ENCODE measurements around the gene P4HA1.
"Not testable (repeated sequence)": the region's sequence is repeated elsewhere in the genome, so short reads cannot be mapped to it uniquely, and the experiment has no call there.

The P4HA1 gene

DNA sequence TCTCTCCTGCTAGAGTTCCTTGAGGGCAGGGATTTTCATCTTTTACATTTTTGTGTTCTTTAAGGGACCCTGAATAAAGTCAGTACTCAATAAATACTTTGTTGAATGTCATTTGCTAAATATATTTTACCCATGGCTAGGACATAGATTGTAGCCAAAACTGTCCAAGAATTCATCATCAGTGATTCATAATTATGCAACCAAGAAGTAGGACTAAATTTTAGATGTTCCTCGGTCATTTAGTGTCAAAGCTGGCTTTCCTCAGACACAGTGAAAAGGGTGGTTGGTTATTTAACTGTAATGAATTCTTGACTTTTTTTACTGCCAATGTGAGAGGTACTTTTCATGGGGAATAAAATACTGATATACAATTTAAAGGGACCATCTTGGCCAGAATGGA, 16.9 kb upstream of the P4HA1 start:
- H3K9ac ChIP-seq (ENCODE audit: low read length) = no peak overlapping the region
- H3K4me1 ChIP-seq (ENCODE audit: control insufficient read depth, insufficient read depth, low read length) = peaks cover 5% of the 10 kb centered on the region
- no peaks in the 10 kb centered on the region for H3K27me3 ChIP-seq (ENCODE audit: control insufficient read depth, insufficient read depth, low read length)
- H3K36me3 ChIP-seq (ENCODE audit: control insufficient read depth, insufficient read depth, low read length) = no peaks in the 10 kb centered on the region
- no peaks in the 10 kb centered on the region for H3K9me3 ChIP-seq (ENCODE audit: control insufficient read depth, low read length)
- H3K4me3 ChIP-seq (ENCODE audit: low read length) = no peak overlapping the region

DNA sequence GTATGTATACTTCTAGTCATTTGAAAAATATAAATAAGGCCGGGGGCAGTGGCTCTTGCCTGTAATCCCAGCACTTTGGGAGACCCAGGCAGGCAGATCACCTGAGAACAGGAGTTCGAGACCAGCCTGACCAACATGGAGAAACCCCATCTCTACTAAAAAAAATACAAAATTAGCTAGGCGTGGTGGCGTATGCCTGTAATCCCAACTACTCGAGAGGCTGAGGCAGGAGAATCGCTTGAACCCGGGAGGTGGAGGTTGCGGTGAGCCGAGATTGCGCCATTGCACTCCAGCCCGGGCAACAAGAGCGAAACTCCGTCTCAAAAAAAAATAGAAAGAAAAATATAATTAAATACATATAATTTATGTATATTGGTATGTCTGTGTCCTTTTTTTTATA, 15.4 kb upstream of the P4HA1 start:
- H3K9ac ChIP-seq (ENCODE audit: low read length); H3K27me3 ChIP-seq (ENCODE audit: control insufficient read depth, insufficient read depth, low read length); H3K36me3 ChIP-seq (ENCODE audit: control insufficient read depth, insufficient read depth, low read length); H3K4me3 ChIP-seq (ENCODE audit: low read length); H3K9me3 ChIP-seq (ENCODE audit: control insufficient read depth, low read length); H3K4me1 ChIP-seq (ENCODE audit: control insufficient read depth, insufficient read depth, low read length): not testable (repeated sequence)

DNA sequence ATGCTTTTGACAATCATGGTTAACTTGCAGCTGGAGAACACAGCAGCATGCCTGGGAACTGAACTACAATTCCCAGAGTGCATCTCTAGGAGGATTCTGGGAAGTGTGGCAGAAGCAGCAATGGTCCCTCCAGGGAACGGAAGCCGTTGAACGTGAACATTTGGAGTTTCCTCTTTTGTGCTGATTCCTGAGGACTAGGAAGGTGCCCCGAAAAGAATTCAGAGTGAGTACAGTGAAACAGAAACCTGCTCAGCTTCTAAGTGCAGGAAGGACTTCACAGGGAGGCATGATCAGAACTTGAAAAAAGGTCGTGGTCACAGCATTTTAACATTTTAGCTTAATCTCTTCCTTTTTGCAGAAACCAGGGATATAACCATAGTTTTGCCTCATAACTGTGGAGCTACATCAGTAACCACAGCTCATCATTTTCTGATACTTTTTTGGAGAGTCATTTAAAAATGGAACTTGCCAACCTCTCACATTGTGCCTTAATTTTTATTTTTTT, 13.7 kb upstream of the P4HA1 start, which contains the start of gene NUDT13:
TSS of gene NUDT13 (plus strand) at position 111 of the 505 bp plus-strand sequence. CDS start 3,911 bp downstream, outside the sequence.
- peak within 1 kb of the TSS; percentile 79 for H3K9ac ChIP-seq (ENCODE audit: low read length)
- H3K9me3 ChIP-seq (ENCODE audit: control insufficient read depth, low read length) = no peaks in the 10 kb centered on the region
- H3K4me1 ChIP-seq (ENCODE audit: control insufficient read depth, insufficient read depth, low read length) = peaks cover 5% of the 10 kb centered on the region
- no peaks in the 10 kb centered on the region for H3K27me3 ChIP-seq (ENCODE audit: control insufficient read depth, insufficient read depth, low read length)
- no peaks in the 10 kb centered on the region for H3K36me3 ChIP-seq (ENCODE audit: control insufficient read depth, insufficient read depth, low read length)
- H3K4me3 ChIP-seq (ENCODE audit: low read length) = peak within 1 kb of the TSS; percentile 40

DNA sequence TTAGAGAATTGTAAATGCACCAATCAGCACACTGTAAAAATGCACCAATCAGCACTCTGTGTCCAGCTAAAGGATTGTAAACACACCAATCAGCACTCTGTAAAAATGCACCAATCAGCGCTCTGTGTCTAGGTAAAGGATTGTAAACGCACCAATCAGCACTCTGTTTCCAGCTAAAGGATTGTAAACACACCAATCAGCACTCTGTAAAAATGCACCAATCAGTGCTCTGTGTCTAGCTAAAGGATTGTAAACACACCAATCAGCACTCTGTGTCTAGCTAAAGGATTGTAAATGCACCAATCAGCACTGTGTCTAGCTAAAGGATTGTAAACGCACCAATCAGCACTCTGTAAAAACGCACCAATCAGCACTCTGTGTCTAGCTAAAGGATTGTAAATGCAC, 12.6 kb upstream of the P4HA1 start:
- H3K4me1 ChIP-seq (ENCODE audit: control insufficient read depth, insufficient read depth, low read length); H3K9ac ChIP-seq (ENCODE audit: low read length); H3K4me3 ChIP-seq (ENCODE audit: low read length); H3K36me3 ChIP-seq (ENCODE audit: control insufficient read depth, insufficient read depth, low read length); H3K27me3 ChIP-seq (ENCODE audit: control insufficient read depth, insufficient read depth, low read length); H3K9me3 ChIP-seq (ENCODE audit: control insufficient read depth, low read length): not testable (repeated sequence)

DNA sequence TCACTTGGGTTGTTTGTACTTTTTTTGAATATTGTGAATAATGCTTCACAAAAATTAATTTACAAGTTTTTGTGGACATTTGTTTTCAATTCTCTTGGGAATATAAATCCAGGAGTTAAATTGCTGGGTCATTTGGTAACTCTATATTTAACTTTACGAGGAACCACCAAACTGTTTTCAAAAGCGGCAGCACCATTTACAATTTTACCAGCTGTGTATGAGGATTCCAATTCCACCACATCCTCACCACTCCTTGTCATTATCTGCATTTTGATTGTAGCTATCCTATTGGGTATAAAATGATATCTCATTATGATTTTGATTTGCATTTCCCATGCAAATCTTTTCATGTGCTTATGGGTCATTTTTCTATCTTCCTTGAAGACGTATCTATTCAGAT, 9.6 kb upstream of the P4HA1 start:
- H3K27me3 ChIP-seq (ENCODE audit: control insufficient read depth, insufficient read depth, low read length) = no peaks in the 10 kb centered on the region
- no peaks in the 10 kb centered on the region for H3K9me3 ChIP-seq (ENCODE audit: control insufficient read depth, low read length)
- H3K9ac ChIP-seq (ENCODE audit: low read length) = no peak overlapping the region
- peaks cover 4% of the 10 kb centered on the region for H3K4me1 ChIP-seq (ENCODE audit: control insufficient read depth, insufficient read depth, low read length)
- H3K36me3 ChIP-seq (ENCODE audit: control insufficient read depth, insufficient read depth, low read length) = no peaks in the 10 kb centered on the region
- no peak overlapping the region for H3K4me3 ChIP-seq (ENCODE audit: low read length)

DNA sequence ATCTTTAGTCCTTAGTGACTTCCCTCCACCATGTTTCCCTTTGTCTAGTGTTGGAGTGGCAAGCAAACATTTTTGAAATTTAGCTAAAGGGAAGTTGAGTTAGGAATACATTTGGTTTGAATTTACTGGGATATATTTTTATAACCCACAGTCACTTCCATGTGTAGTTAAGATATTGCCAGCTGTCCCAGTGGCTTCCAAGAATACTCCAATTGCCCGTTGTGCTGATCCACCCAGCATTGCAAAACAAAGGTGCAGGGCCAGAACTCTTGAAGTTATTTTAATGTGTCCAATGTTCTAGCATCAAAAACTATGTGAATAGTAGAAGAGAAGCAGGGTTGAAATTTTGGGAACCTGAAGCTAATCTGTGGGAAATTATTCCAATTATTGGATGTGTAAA, 2.5 kb upstream of the P4HA1 start:
- H3K4me1 ChIP-seq (ENCODE audit: control insufficient read depth, insufficient read depth, low read length) = no peaks in the 10 kb centered on the region
- no peaks in the 10 kb centered on the region for H3K36me3 ChIP-seq (ENCODE audit: control insufficient read depth, insufficient read depth, low read length)
- H3K4me3 ChIP-seq (ENCODE audit: low read length) = no peak overlapping the region
- H3K9me3 ChIP-seq (ENCODE audit: control insufficient read depth, low read length) = no peaks in the 10 kb centered on the region
- no peak overlapping the region for H3K9ac ChIP-seq (ENCODE audit: low read length)
- H3K27me3 ChIP-seq (ENCODE audit: control insufficient read depth, insufficient read depth, low read length) = no peaks in the 10 kb centered on the region

DNA sequence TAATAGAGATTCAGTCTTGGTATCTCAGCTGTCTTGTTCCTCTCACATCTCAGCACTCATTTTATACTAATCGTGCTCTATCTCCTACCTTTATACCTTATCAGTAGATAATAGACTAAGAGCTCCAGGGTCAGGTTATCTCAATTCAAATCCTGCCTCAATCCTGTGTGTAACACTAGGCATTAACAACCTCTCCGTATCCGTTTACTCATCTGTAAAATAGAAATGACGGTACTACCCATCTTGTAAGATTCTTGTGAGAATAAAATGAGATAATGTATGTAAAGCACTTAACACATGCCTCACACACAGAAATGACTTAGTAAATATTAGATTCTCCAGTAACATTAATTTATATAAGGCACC, 622 bp upstream of the P4HA1 start:
- Histone ChIP-seq H3K9me3 (ENCODE audit: control insufficient read depth, low read length) (no peaks in the 10 kb centered on the region), H3K36me3 (ENCODE audit: control insufficient read depth, insufficient read depth, low read length) (no peaks in the 10 kb centered on the region), H3K4me1 (ENCODE audit: control insufficient read depth, insufficient read depth, low read length) (no peaks in the 10 kb centered on the region), H3K27me3 (ENCODE audit: control insufficient read depth, insufficient read depth, low read length) (no peaks in the 10 kb centered on the region), H3K4me3 (ENCODE audit: low read length) (peak overlapping the region; percentile 53), H3K9ac (ENCODE audit: low read length) (peak overlapping the region; percentile 85)

DNA sequence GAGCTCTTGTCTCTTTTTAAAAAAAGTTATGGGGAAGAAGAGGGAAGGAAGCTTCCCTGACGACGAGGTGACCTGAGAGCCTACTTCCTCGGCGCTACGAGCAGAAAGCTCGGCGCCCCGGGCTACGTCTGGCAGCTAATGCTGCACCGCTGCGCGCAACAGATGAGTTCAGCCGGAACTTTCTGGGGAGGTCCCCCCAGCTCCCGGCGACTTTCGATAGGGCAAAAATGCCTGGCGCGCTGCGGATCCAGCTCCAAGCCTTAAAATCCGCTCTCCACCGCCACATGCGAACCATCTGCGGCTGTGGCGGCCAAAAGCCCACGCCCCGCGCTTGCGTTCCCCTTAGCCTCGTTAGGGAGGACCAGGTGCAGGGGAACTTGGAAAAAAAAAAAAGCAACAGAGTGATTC, 621 bp downstream of the P4HA1 start:
- Histone ChIP-seq H3K4me1 (ENCODE audit: control insufficient read depth, insufficient read depth, low read length) (no peaks in the 10 kb centered on the region), H3K36me3 (ENCODE audit: control insufficient read depth, insufficient read depth, low read length) (no peaks in the 10 kb centered on the region), H3K9ac (ENCODE audit: low read length) (peak overlapping the region; percentile 85), H3K9me3 (ENCODE audit: control insufficient read depth, low read length) (no peaks in the 10 kb centered on the region), H3K4me3 (ENCODE audit: low read length) (peak overlapping the region; percentile 53), H3K27me3 (ENCODE audit: control insufficient read depth, insufficient read depth, low read length) (no peaks in the 10 kb centered on the region)

DNA sequence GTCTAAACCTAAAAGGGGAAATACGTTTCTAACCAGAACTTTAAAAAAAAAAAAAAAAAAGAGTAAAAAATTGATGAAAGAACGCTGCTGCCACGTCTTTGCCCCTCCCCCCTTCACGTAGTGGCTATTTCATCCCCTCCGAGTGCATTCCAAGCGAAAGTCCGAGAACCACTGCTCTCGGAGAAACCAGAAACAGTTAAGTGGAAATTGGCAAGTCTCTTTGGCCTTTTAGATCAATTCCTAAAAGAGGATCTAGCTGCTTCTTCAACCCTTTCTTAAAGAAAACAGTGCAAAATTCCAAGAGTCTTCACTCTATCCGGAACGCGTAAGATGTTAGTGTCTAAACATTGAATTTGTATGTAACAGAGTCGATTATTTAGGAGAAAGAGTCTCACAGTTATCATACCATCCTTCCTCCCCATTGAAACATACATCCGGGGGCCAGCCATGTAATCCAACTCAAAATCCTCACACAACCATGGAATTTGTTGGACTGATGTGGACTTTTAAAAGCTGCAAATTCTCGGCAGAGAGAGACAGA, 1.1 kb downstream of the P4HA1 start:
- peak overlapping the region; percentile 53 for H3K4me3 ChIP-seq (ENCODE audit: low read length)
- H3K27me3 ChIP-seq (ENCODE audit: control insufficient read depth, insufficient read depth, low read length) = no peaks in the 10 kb centered on the region
- H3K36me3 ChIP-seq (ENCODE audit: control insufficient read depth, insufficient read depth, low read length) = no peaks in the 10 kb centered on the region
- H3K9ac ChIP-seq (ENCODE audit: low read length) = peak overlapping the region; percentile 85
- no peaks in the 10 kb centered on the region for H3K4me1 ChIP-seq (ENCODE audit: control insufficient read depth, insufficient read depth, low read length)
- no peaks in the 10 kb centered on the region for H3K9me3 ChIP-seq (ENCODE audit: control insufficient read depth, low read length)

DNA sequence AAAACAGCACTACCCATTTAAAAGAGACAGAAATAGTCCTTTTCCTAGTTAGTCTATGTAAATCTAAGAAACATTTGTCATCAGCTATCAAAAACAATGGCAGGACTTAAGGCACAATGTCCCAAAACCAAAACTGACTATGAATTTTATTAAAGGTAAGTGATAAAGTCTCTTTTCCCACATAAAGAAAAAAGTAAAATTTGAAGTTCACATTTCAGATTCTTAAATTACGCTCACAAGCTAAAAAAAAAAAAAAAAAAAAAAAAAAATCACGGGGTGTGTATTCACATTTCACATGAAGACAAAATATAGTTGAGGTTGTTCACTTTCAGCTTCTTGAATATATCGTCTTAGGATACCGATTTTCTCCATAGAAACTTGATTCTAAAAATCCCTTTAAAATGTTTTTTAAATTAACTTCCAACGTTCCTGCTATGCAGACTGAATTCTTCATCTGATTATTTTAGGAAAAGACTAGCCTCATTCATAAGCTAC, 1.6 kb downstream of the P4HA1 start:
- peak overlapping the region; percentile 53 for H3K4me3 ChIP-seq (ENCODE audit: low read length)
- H3K4me1 ChIP-seq (ENCODE audit: control insufficient read depth, insufficient read depth, low read length) = no peaks in the 10 kb centered on the region
- peak overlapping the region; percentile 85 for H3K9ac ChIP-seq (ENCODE audit: low read length)
- H3K36me3 ChIP-seq (ENCODE audit: control insufficient read depth, insufficient read depth, low read length) = no peaks in the 10 kb centered on the region
- H3K27me3 ChIP-seq (ENCODE audit: control insufficient read depth, insufficient read depth, low read length) = no peaks in the 10 kb centered on the region
- no peaks in the 10 kb centered on the region for H3K9me3 ChIP-seq (ENCODE audit: control insufficient read depth, low read length)

DNA sequence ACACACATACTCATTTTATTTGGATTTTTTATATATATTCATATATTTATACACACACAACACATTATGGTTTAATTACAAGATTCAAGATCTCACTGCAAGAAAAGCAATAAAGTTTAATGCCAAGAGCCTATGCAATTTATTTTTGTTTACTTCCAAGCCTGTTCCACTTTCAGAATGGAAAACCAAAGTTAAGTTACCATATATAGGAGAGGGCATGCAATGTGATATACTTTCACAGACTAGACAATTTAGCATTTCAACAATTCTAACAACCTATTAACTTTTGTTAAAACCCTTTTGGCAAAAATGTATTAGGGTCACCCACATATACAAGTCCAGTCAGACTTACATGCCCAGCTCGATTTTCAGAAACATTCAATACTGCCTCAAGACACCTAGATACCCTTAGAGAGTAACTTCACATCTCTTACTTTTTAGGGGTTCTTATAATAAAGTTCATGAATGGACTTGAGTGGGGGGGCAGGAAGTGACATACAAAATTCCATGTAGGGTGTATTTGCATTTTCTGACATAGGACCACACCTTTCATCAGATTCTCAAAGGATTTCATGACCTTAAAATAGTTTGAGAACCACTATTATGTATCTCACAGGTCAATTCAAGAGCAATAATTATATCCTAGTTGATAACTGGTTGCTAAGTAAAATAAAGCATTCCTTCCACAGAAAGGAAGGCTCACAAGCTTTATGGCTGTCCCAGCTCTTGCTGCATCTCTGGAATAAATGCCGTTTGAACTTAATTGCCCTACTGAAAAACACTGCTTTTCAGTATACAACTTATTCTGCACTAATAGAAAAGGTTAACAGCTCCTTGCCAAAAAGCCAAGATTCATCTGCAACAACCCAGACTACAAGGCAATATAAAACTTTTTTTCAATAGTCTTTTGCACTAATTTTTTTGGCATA, 2.5 kb downstream of the P4HA1 start:
- H3K9ac ChIP-seq (ENCODE audit: low read length) = no peak overlapping the region
- H3K27me3 ChIP-seq (ENCODE audit: control insufficient read depth, insufficient read depth, low read length) = no peaks in the 10 kb centered on the region
- no peaks in the 10 kb centered on the region for H3K36me3 ChIP-seq (ENCODE audit: control insufficient read depth, insufficient read depth, low read length)
- H3K4me1 ChIP-seq (ENCODE audit: control insufficient read depth, insufficient read depth, low read length) = no peaks in the 10 kb centered on the region
- no peaks in the 10 kb centered on the region for H3K9me3 ChIP-seq (ENCODE audit: control insufficient read depth, low read length)
- no peak overlapping the region for H3K4me3 ChIP-seq (ENCODE audit: low read length)

DNA sequence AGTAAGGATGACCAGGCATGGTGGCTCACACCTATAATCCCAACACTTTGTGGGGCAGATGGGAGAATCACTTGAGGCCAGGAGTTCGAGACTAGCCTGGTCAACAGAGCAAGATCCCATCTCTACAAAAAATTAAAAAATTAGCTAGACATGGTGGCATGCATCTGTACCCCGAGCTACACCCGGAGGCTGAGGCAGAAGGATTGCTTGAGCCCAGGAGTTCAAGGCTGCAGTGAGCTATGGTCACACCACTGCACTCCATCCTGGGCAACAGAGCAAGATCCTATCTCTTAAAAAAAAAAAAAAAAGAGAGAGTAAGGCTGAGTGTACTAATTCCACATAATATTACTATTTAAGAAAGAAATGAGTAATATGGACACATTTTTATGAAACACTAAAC, 3.8 kb downstream of the P4HA1 start:
- Histone ChIP-seq H3K4me3 (ENCODE audit: low read length) (no peak overlapping the region), H3K4me1 (ENCODE audit: control insufficient read depth, insufficient read depth, low read length) (no peaks in the 10 kb centered on the region), H3K9ac (ENCODE audit: low read length) (no peak overlapping the region), H3K9me3 (ENCODE audit: control insufficient read depth, low read length) (no peaks in the 10 kb centered on the region), H3K27me3 (ENCODE audit: control insufficient read depth, insufficient read depth, low read length) (no peaks in the 10 kb centered on the region), H3K36me3 (ENCODE audit: control insufficient read depth, insufficient read depth, low read length) (no peaks in the 10 kb centered on the region)
